ENCODE results near the gene ASIC1. TPM values are rescaled to one million over a fixed set of nuclear protein-coding genes. Genes with fewer than 3 reads are reported as not detected.

The ASIC1 gene
- total and polyA plus RNA-seq, 2 of the 13 experiments (the other 11 are each of a cell fraction or from before 2014, with no cell fraction given) = 0.44 to 1.5 TPM

GRCh38 chr12:50082644-50083043, 25.2 kb downstream of the ASIC1 start (continued):
- TF ChIP-seq GTF2F1 (IDR thresholded peaks at IDR 0.05; ENCODE audit: low read length) (no peak), RFXAP (CRISPR knock-in tag; IDR thresholded peaks at IDR 0.05; ENCODE audit: borderline replicate concordance) (no peak), ZNF333 (CRISPR knock-in tag; IDR thresholded peaks at IDR 0.05; ENCODE audit: borderline replicate concordance) (no peak), POLR2AphosphoS2 (IDR thresholded peaks at IDR 0.05; ENCODE audit: low read depth, low read length) (no peak), ZNF468 (CRISPR knock-in tag; IDR thresholded peaks at IDR 0.05) (no peak), SP5 (CRISPR knock-in tag; IDR thresholded peaks at IDR 0.05; ENCODE audit: borderline replicate concordance, low read depth) (no peak), ZNF264 (CRISPR knock-in tag; IDR thresholded peaks at IDR 0.05) (no peak), ZNF710 (CRISPR knock-in tag; IDR thresholded peaks at IDR 0.05; ENCODE audit: borderline replicate concordance) (no peak), ZNF75D (CRISPR knock-in tag; IDR thresholded peaks at IDR 0.05; ENCODE audit: borderline replicate concordance) (no peak), ZNF326 (CRISPR knock-in tag; IDR thresholded peaks at IDR 0.05; ENCODE audit: borderline replicate concordance) (no peak), ATF1 (CRISPR knock-in tag; IDR thresholded peaks at IDR 0.05) (no peak), TEAD3 (CRISPR knock-in tag; optimal IDR thresholded peaks at IDR 0.05; ENCODE audit: borderline replicate concordance) (no peak), ZBTB38 (CRISPR knock-in tag; IDR thresholded peaks at IDR 0.05) (no peak), ELF3 (CRISPR knock-in tag; IDR thresholded peaks at IDR 0.05) (peak; percentile 56), MNT (IDR thresholded peaks at IDR 0.05) (no peak), STAT5B (CRISPR knock-in tag; IDR thresholded peaks at IDR 0.05) (no peak), KAT7 (CRISPR knock-in tag; IDR thresholded peaks at IDR 0.05; ENCODE audit: borderline replicate concordance) (no peak; the same call in 1 of the 2 replicates), ZNF709 (CRISPR knock-in tag; IDR thresholded peaks at IDR 0.05) (no peak), MED1 (CRISPR knock-in tag; IDR thresholded peaks at IDR 0.05) (peak; percentile 58; the same call in 1 of the 2 replicates), SALL1 (CRISPR knock-in tag; IDR thresholded peaks at IDR 0.05) (peak; percentile 74), TRIM22 (IDR thresholded peaks at IDR 0.05) (no peak), TIGD3 (CRISPR knock-in tag; IDR thresholded peaks at IDR 0.05; ENCODE audit: borderline replicate concordance) (no peak), MYNN (CRISPR knock-in tag; IDR thresholded peaks at IDR 0.05; ENCODE audit: low read depth) (no peak), FOXP1 (IDR thresholded peaks at IDR 0.05) (no peak), FOXP1 (CRISPR knock-in tag; IDR thresholded peaks at IDR 0.05) (peak; percentile 60; the same call in 1 of the 2 replicates), THAP8 (CRISPR knock-in tag; IDR thresholded peaks at IDR 0.05; ENCODE audit: borderline replicate concordance) (no peak), KDM5A (IDR thresholded peaks at IDR 0.05; ENCODE audit: borderline replicate concordance, low read length) (no peak), ZFP37 (CRISPR knock-in tag; IDR thresholded peaks at IDR 0.05; ENCODE audit: borderline replicate concordance) (no peak)

Measured in HepG2 (cell line).